ENCODE data around the gene SLC28A2. TPM values are rescaled to one million over a fixed set of nuclear protein-coding genes. Genes with fewer than 3 reads are reported as not detected.

The SLC28A2 gene
- total and polyA plus RNA-seq, 2 of the 13 experiments (the other 11 are each of a cell fraction or from before 2014, with no cell fraction given), result 0.01 to 0.11 TPM

GRCh38 chr15:45298964-45299378, 46.9 kb downstream of the SLC28A2 start (continued):
- TF ChIP-seq ZNF609 (CRISPR knock-in tag; IDR thresholded peaks at IDR 0.05; ENCODE audit: borderline replicate concordance) (peak; percentile 77; the same call in 1 of the 2 replicates), ZSCAN5A (CRISPR knock-in tag; IDR thresholded peaks at IDR 0.05; ENCODE audit: borderline replicate concordance) (peak; percentile 46; the same call in 1 of the 2 replicates), SIX1 (CRISPR knock-in tag; IDR thresholded peaks at IDR 0.05; ENCODE audit: borderline replicate concordance) (peak; percentile 25; the same call in 1 of the 2 replicates), RERE (CRISPR knock-in tag; IDR thresholded peaks at IDR 0.05; ENCODE audit: low read depth) (0 out of 2 replicates have a peak, but pooled peaks have one; percentile 19), ZNF850 (CRISPR knock-in tag; conservative IDR thresholded peaks at IDR 0.05) (0 out of 2 replicates have a peak, but pooled peaks have one; percentile 50), HMG20B (CRISPR knock-in tag; conservative IDR thresholded peaks at IDR 0.05) (peak; percentile 78), BCL6 (CRISPR knock-in tag; IDR thresholded peaks at IDR 0.05) (peak; percentile 72), ESRRA (CRISPR knock-in tag; IDR thresholded peaks at IDR 0.05; ENCODE audit: low read depth) (peak; percentile 72; the same call in 1 of the 2 replicates), ZNF331 (CRISPR knock-in tag; IDR thresholded peaks at IDR 0.05) (peak; percentile 75; the same call in 1 of the 2 replicates), REST (IDR thresholded peaks at IDR 0.05; ENCODE audit: borderline replicate concordance in 1 of 2, low read depth in 1 of 2, low read length in 2 of 2) (0 out of 4 replicates have a peak, but pooled peaks of 1 of the 2 experiments have one; percentile 7)
